ENCODE results near the gene LRRC51. TPM values are rescaled to one million over a fixed set of nuclear protein-coding genes. Genes with fewer than 3 reads are reported as not detected.

LRRC51 gene
- total and polyA plus RNA-seq, 2 of the 8 experiments (the other 6 are each of a cell fraction or from before 2014, with no cell fraction given), result 7.7 to 7.9 TPM

- TF ChIP-seq CHD7 (IDR thresholded peaks at IDR 0.05; ENCODE audit: insufficient replicate concordance, low read length) (no peak), POLR2A (IDR thresholded peaks at IDR 0.05; ENCODE audit: control extremely low read depth in 1 of 2, low read depth in 2 of 2, low read length in 2 of 2) (no peak), ASH2L (IDR thresholded peaks at IDR 0.05; ENCODE audit: low read length) (no peak), JUND (IDR thresholded peaks at IDR 0.05; ENCODE audit: low read length) (no peak), KDM5A (IDR thresholded peaks at IDR 0.05; ENCODE audit: low read length) (no peak), HDAC2 (IDR thresholded peaks at IDR 0.05; ENCODE audit: borderline replicate concordance in 1 of 2, low read depth in 2 of 2, low read length in 2 of 2) (no peak), CBX8 (IDR thresholded peaks at IDR 0.05; ENCODE audit: borderline replicate concordance, low read depth, low read length) (no peak), SP2 (IDR thresholded peaks at IDR 0.05; ENCODE audit: low read length) (no peak), SRF (IDR thresholded peaks at IDR 0.05; ENCODE audit: low read depth, low read length) (no peak), CREB1 (IDR thresholded peaks at IDR 0.05) (no peak)
- TF ChIP-seq, protein P1, sequence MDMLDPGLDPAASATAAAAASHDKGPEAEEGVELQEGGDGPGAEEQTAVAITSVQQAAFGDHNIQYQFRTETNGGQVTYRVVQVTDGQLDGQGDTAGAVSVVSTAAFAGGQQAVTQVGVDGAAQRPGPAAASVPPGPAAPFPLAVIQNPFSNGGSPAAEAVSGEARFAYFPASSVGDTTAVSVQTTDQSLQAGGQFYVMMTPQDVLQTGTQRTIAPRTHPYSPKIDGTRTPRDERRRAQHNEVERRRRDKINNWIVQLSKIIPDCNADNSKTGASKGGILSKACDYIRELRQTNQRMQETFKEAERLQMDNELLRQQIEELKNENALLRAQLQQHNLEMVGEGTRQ (IDR thresholded peaks at IDR 0.05; ENCODE audit: low read length), result no peak
Observed at GRCh38 chr11:72103754-72104167, 23.1 kb downstream of the LRRC51 start (continued).
